Measurements from ENCODE around the gene PFDN2. TPM values are rescaled to one million over a fixed set of nuclear protein-coding genes. Genes with fewer than 3 reads are reported as not detected.
A peak's percentile ranks its signal among the peaks of the same experiment; 100 is the strongest.

PFDN2 gene
- total and polyA plus RNA-seq, 2 experiments from 2014 or later, result 45.6 to 352 TPM

DNA sequence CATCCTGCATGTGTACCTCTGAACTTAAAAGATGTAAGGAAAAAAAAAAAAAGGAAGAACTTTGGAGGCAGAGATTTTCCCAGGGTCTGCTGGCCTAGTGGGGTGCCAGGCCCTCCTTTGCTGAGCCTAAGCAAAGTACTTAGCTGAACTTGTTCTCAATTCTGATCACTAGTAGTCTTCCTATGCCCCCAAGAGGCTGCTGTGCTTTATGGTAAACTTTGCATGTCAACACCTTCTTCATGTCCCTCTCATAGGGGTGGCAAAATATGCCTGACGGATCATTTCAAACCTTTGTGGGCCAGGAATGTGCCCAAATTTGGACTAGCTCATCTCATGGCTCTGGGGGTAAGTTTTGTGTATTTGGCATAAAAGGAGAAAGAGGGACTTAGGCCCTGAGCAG is 40.0 kb upstream of the PFDN2 start:
- H3K27me3 ChIP-seq (ENCODE audit: insufficient read depth), result no peaks in the 10 kb centered on the region
- no peak overlapping the region for H3K4me2 ChIP-seq
- no peaks in the 10 kb centered on the region; the same call in none of the 2 replicates for H3K36me3 ChIP-seq (ENCODE audit: insufficient read depth)
- TF ChIP-seq POLR2AphosphoS5 (IDR thresholded peaks at IDR 0.05; ENCODE audit: low read depth) (no peak), CREB1 (CRISPR knock-in tag; IDR thresholded peaks at IDR 0.05; ENCODE audit: low read depth) (no peak), CTCF (conservative IDR thresholded peaks at IDR 0.05; ENCODE audit: low read depth in 2 of 2) (no peak), NANOG (IDR thresholded peaks at IDR 0.05; ENCODE audit: borderline replicate concordance) (no peak)
- TF ChIP-seq, protein P1, sequence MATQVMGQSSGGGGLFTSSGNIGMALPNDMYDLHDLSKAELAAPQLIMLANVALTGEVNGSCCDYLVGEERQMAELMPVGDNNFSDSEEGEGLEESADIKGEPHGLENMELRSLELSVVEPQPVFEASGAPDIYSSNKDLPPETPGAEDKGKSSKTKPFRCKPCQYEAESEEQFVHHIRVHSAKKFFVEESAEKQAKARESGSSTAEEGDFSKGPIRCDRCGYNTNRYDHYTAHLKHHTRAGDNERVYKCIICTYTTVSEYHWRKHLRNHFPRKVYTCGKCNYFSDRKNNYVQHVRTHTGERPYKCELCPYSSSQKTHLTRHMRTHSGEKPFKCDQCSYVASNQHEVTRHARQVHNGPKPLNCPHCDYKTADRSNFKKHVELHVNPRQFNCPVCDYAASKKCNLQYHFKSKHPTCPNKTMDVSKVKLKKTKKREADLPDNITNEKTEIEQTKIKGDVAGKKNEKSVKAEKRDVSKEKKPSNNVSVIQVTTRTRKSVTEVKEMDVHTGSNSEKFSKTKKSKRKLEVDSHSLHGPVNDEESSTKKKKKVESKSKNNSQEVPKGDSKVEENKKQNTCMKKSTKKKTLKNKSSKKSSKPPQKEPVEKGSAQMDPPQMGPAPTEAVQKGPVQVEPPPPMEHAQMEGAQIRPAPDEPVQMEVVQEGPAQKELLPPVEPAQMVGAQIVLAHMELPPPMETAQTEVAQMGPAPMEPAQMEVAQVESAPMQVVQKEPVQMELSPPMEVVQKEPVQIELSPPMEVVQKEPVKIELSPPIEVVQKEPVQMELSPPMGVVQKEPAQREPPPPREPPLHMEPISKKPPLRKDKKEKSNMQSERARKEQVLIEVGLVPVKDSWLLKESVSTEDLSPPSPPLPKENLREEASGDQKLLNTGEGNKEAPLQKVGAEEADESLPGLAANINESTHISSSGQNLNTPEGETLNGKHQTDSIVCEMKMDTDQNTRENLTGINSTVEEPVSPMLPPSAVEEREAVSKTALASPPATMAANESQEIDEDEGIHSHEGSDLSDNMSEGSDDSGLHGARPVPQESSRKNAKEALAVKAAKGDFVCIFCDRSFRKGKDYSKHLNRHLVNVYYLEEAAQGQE (IDR thresholded peaks at IDR 0.05; ENCODE audit: unreplicated experiment), result no peak
- H2AFZ ChIP-seq, result no peak overlapping the region
- peaks cover 27% of the 10 kb centered on the region for H3F3A ChIP-seq (replicated peaks; ENCODE audit: low read depth)
- peaks cover 25% of the 10 kb centered on the region for H3K4me1 Mint-ChIP-seq
- peaks cover 17% of the 10 kb centered on the region for H3K27me3 Mint-ChIP-seq (ENCODE audit: insufficient read depth, low read depth, poor library complexity)
- peaks cover 14% of the 10 kb centered on the region; the same call in 1 of the 2 replicates for H3K79me2 ChIP-seq (replicated peaks; ENCODE audit: insufficient read depth)
- ATAC-seq (no peak), DNase-seq (ENCODE audit: low spot score) (no peak)
- H3K9me3 Mint-ChIP-seq, result no peaks in the 10 kb centered on the region
- H3K27ac Mint-ChIP-seq, result no peak overlapping the region
- peaks cover 13% of the 10 kb centered on the region for H3K4me1 ChIP-seq (ENCODE audit: insufficient read depth)
- peak overlapping the region; percentile 84; the same call in 1 of the 3 replicates for H3K4me3 Mint-ChIP-seq
- H3K36me3 Mint-ChIP-seq (ENCODE audit: low read depth), result peaks cover 35% of the 10 kb centered on the region
- no peaks in the 10 kb centered on the region for H3K9me2 ChIP-seq (ENCODE audit: insufficient read depth)
- H3K27ac ChIP-seq (ENCODE audit: low read depth), result no peak overlapping the region
- no peaks in the 10 kb centered on the region for H4K20me1 ChIP-seq (replicated peaks; ENCODE audit: insufficient read depth)
- H3K4me3 ChIP-seq, result no peak overlapping the region

DNA sequence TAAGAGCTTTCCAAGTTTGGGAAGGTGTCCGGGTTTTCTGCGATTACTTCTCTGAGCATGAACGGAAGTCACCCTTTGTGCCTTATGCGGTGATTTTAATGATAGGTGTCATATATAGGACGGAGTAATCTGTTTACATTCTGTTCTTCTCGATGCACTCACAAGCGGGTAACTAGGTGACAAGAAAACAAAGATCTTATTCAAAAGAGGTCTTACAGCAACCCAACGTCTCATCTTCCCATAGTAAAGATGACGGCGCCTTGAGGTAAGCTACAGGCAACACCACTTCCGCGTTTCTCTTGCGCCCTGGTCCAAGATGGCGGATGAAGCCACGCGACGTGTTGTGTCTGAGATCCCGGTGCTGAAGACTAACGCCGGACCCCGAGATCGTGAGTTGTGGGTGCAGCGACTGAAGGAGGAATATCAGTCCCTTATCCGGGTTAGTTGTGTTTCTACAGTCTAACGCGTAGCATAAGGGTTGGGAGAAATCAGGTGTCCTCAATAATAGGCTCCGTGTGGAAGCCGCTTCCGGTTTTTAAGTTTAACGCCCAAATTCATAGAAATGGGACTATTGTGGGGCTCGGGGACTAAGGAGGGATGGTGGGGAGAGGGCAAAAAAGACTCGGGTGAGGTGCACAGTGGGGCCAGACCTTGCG is 36.0 kb upstream of the PFDN2 start, which contains the start of gene UFC1:
Gene UFC1 (plus strand): TSS at position 297 of the 656 bp plus-strand sequence. CDS start 20 bp downstream, at position 317.
- Histone ChIP-seq H4K20me1 (replicated peaks; ENCODE audit: insufficient read depth) (no peaks in the 10 kb centered on the region), H3F3A (replicated peaks; ENCODE audit: low read depth) (peaks cover 14% of the 10 kb centered on the region; the same call in 1 of the 2 replicates), H3K27ac (ENCODE audit: low read depth) (peak within 1 kb of the TSS; percentile 97), H3K4me2 (peak within 1 kb of the TSS; percentile 76), H3K36me3 (ENCODE audit: insufficient read depth) (no peaks in the 10 kb centered on the region; the same call in 1 of the 2 replicates), H3K9me2 (ENCODE audit: insufficient read depth) (no peaks in the 10 kb centered on the region), H3K4me1 (ENCODE audit: insufficient read depth) (peaks cover 10% of the 10 kb centered on the region), H3K4me3 (peak within 1 kb of the TSS; percentile 60), H2AFZ (peak within 1 kb of the TSS; percentile 96), H3K27me3 (ENCODE audit: insufficient read depth) (no peaks in the 10 kb centered on the region), H3K79me2 (replicated peaks; ENCODE audit: insufficient read depth) (0 out of 2 replicates have a peak, but pooled peaks cover 9% of the 10 kb centered on the region)
- TF ChIP-seq POLR2AphosphoS5 (IDR thresholded peaks at IDR 0.05; ENCODE audit: low read depth) (peak; percentile 69), EZH2phosphoT487 (IDR thresholded peaks at IDR 0.05; ENCODE audit: unreplicated experiment) (no peak), ZNF331 (CRISPR knock-in tag; IDR thresholded peaks at IDR 0.05; ENCODE audit: low read depth) (no peak), EZH2 (IDR thresholded peaks at IDR 0.05; ENCODE audit: low read depth, unreplicated experiment) (no peak), CREB1 (CRISPR knock-in tag; IDR thresholded peaks at IDR 0.05; ENCODE audit: low read depth) (peak; percentile 54; the same call in 1 of the 2 replicates), ETS1 (IDR thresholded peaks at IDR 0.05) (peak; percentile 62), STAT1 (IDR thresholded peaks at IDR 0.05; ENCODE audit: unreplicated experiment) (no peak)
- TF ChIP-seq, protein P1 (IDR thresholded peaks at IDR 0.05; ENCODE audit: unreplicated experiment), result no peak
- peaks cover 4% of the 10 kb centered on the region for H3K27me3 Mint-ChIP-seq (ENCODE audit: insufficient read depth, low read depth, poor library complexity)
- H3K4me3 Mint-ChIP-seq, result peak within 1 kb of the TSS; percentile 97
- H3K9me3 Mint-ChIP-seq, result no peaks in the 10 kb centered on the region
- DNase-seq (ENCODE audit: low spot score) (peak; percentile 94), ATAC-seq (peak; percentile 96)
- peaks cover 18% of the 10 kb centered on the region for H3K36me3 Mint-ChIP-seq (ENCODE audit: low read depth)
- H3K4me1 Mint-ChIP-seq, result peaks cover 12% of the 10 kb centered on the region; the same call in 2 of the 3 replicates
- H3K27ac Mint-ChIP-seq, result peak within 1 kb of the TSS; percentile 100
